ENCODE measurements around the gene DENR. TPM values are rescaled to one million over a fixed set of nuclear protein-coding genes. Genes with fewer than 3 reads are reported as not detected.
A peak's percentile ranks its signal among the peaks of the same experiment; 100 is the strongest.
"Not testable (repeated sequence)": the region's sequence is repeated elsewhere in the genome, so short reads cannot be mapped to it uniquely, and the experiment has no call there.

DENR gene
- total RNA-seq, 1 donor from 2014 or later, result 100.0 TPM

GRCh38 chr12:122713491-122714188 lies 39.0 kb upstream of the DENR start:
- not testable (repeated sequence) for H3K4me1 ChIP-seq; H3K27ac ChIP-seq; H3K27me3 Mint-ChIP-seq (ENCODE audit: insufficient read depth, low read depth); DNase-seq (ENCODE audit: low spot score); H3F3A ChIP-seq (ENCODE audit: low read depth); H4K20me1 ChIP-seq (ENCODE audit: low read depth); H3K79me2 ChIP-seq (ENCODE audit: low read depth); H3K27ac Mint-ChIP-seq; H3K4me1 Mint-ChIP-seq; H3K9me3 Mint-ChIP-seq; H3K9ac ChIP-seq; H3K36me3 Mint-ChIP-seq; H2AFZ ChIP-seq (replicated peaks); H3K4me3 Mint-ChIP-seq; H3K9me3 ChIP-seq (ENCODE audit: low read depth); H3K4me2 ChIP-seq; H3K27me3 ChIP-seq; H3K36me3 ChIP-seq; H3K4me3 ChIP-seq

GRCh38 chr12:122715211-122715610 lies 37.4 kb upstream of the DENR start:
- H3K27ac Mint-ChIP-seq; H3K9me3 ChIP-seq (ENCODE audit: low read depth); H3K9me3 Mint-ChIP-seq; H4K20me1 ChIP-seq (ENCODE audit: low read depth); H3K9ac ChIP-seq; H3K27me3 Mint-ChIP-seq (ENCODE audit: insufficient read depth, low read depth); H3F3A ChIP-seq (ENCODE audit: low read depth); H3K27me3 ChIP-seq; H3K79me2 ChIP-seq (ENCODE audit: low read depth); H3K4me1 ChIP-seq; DNase-seq (ENCODE audit: low spot score); H3K4me2 ChIP-seq; H3K4me3 Mint-ChIP-seq; H3K36me3 Mint-ChIP-seq; H3K27ac ChIP-seq; H2AFZ ChIP-seq (replicated peaks); H3K4me3 ChIP-seq; H3K36me3 ChIP-seq; H3K4me1 Mint-ChIP-seq: not testable (repeated sequence)

GRCh38 chr12:122716658-122717057 lies 36.0 kb upstream of the DENR start, which contains the start of gene HCAR3:
HCAR3 (minus strand) TSS chr12:122716811; CDS start chr12:122716737, 74 bp downstream.
- not testable (repeated sequence) for H3K27ac ChIP-seq; H3K9ac ChIP-seq; H3K79me2 ChIP-seq (ENCODE audit: low read depth); H3F3A ChIP-seq (ENCODE audit: low read depth); H3K27ac Mint-ChIP-seq; H3K4me2 ChIP-seq; H4K20me1 ChIP-seq (ENCODE audit: low read depth); H3K4me1 Mint-ChIP-seq; H3K36me3 ChIP-seq; H3K4me3 ChIP-seq; DNase-seq (ENCODE audit: low spot score); H3K4me3 Mint-ChIP-seq; H3K9me3 Mint-ChIP-seq; H3K9me3 ChIP-seq (ENCODE audit: low read depth); H3K27me3 Mint-ChIP-seq (ENCODE audit: insufficient read depth, low read depth); H3K36me3 Mint-ChIP-seq; H3K4me1 ChIP-seq; H3K27me3 ChIP-seq; H2AFZ ChIP-seq (replicated peaks)

- peaks cover 2% of the 10 kb centered on the region for H3K27me3 Mint-ChIP-seq (ENCODE audit: insufficient read depth, low read depth)
- no peaks in the 10 kb centered on the region for H3F3A ChIP-seq (ENCODE audit: low read depth)
- no peaks in the 10 kb centered on the region for H3K4me1 ChIP-seq
- H3K27ac Mint-ChIP-seq, result peak overlapping the region; percentile 9
- no peak for DNase-seq (ENCODE audit: low spot score)
- no peak for TF ChIP-seq CTCF (IDR thresholded peaks at IDR 0.05)
- TF ChIP-seq EZH2phosphoT487 (IDR thresholded peaks at IDR 0.05), result no peak
- no peak for TF ChIP-seq EZH2 (IDR thresholded peaks at IDR 0.05)
- no peak overlapping the region for H2AFZ ChIP-seq (replicated peaks)
- no peaks in the 10 kb centered on the region for H3K36me3 ChIP-seq
- H3K27me3 ChIP-seq, result no peaks in the 10 kb centered on the region
- peaks cover 7% of the 10 kb centered on the region for H3K4me1 Mint-ChIP-seq
- no peaks in the 10 kb centered on the region for H3K9me3 ChIP-seq (ENCODE audit: low read depth)
- no peak overlapping the region for H3K4me3 ChIP-seq
- H4K20me1 ChIP-seq (ENCODE audit: low read depth), result no peaks in the 10 kb centered on the region
- no peaks in the 10 kb centered on the region for H3K79me2 ChIP-seq (ENCODE audit: low read depth)
- no peak overlapping the region for H3K4me2 ChIP-seq
- H3K4me3 Mint-ChIP-seq, result no peak overlapping the region
- no peak overlapping the region for H3K27ac ChIP-seq
- H3K9ac ChIP-seq, result no peak overlapping the region
- no peaks in the 10 kb centered on the region for H3K36me3 Mint-ChIP-seq
- H3K9me3 Mint-ChIP-seq, result no peaks in the 10 kb centered on the region
These were observed 31.5 kb upstream of the DENR start for GRCh38 chr12:122721057-122721545.

GRCh38 chr12:122722387-122722786 lies 30.2 kb upstream of the DENR start:
- Mint-ChIP-seq H3K4me1 (peaks cover 9% of the 10 kb centered on the region), H3K27ac (no peak overlapping the region), H3K27me3 (ENCODE audit: insufficient read depth, low read depth) (no peaks in the 10 kb centered on the region), H3K9me3 (no peaks in the 10 kb centered on the region), H3K36me3 (no peaks in the 10 kb centered on the region), H3K4me3 (no peak overlapping the region)
- Histone ChIP-seq H3K27ac (no peak overlapping the region), H3F3A (ENCODE audit: low read depth) (no peaks in the 10 kb centered on the region), H3K4me3 (no peak overlapping the region), H3K4me1 (no peaks in the 10 kb centered on the region), H3K9me3 (ENCODE audit: low read depth) (no peaks in the 10 kb centered on the region), H3K9ac (no peak overlapping the region), H3K4me2 (no peak overlapping the region), H4K20me1 (ENCODE audit: low read depth) (no peaks in the 10 kb centered on the region), H3K27me3 (no peaks in the 10 kb centered on the region), H3K79me2 (ENCODE audit: low read depth) (no peaks in the 10 kb centered on the region), H2AFZ (replicated peaks) (no peak overlapping the region), H3K36me3 (no peaks in the 10 kb centered on the region)
- no peak for TF ChIP-seq EZH2 (IDR thresholded peaks at IDR 0.05)
- DNase-seq (ENCODE audit: low spot score), result no peak

Data from neural progenitor cell (in vitro differentiated cells).